SK-N-SH treated with all-trans-retinoic acid at 6 μM for 48 hours (cell line): ENCODE results near the gene NAPSA.

Source experiments
- ATAC-seq: fragments of 200-7000 bp; cut with Tn5 transposase; 3 replicates; pipeline ENCODE4 v1.9.1; 2020; ENCODE audit warnings: mild to moderate bottlenecking, moderate library complexity
- BACH2 ChIP-seq: fragments of 250-450 bp; sonication (Bioruptor Pico); IDR thresholded peaks from 2 replicates; pipeline ENCODE4 v1.9.0; 2021; ENCODE audit warnings: mild to moderate bottlenecking, borderline replicate concordance
- GLIS3 ChIP-seq: fragments of 250-450 bp; sonication (Bioruptor Pico); IDR thresholded peaks from 2 replicates; pipeline ENCODE4 v1.5.0; 2020; ENCODE audit warnings: mild to moderate bottlenecking, moderate library complexity
- ISL1 ChIP-seq: fragments of 250-450 bp; sonication (Bioruptor Pico); IDR thresholded peaks from 2 replicates; pipeline ENCODE4 v2.1.2; 2022; ENCODE audit warnings: mild to moderate bottlenecking, moderate library complexity
- OSR1 ChIP-seq: fragments of 250-450 bp; sonication (Bioruptor Pico); IDR thresholded peaks from 2 replicates; pipeline ENCODE4 v1.8.0; 2022; ENCODE audit warnings: moderate library complexity, mild to moderate bottlenecking, inconsistent platforms
- PPARA ChIP-seq: fragments of 250-450 bp; sonication (Bioruptor Pico); IDR thresholded peaks from 2 replicates; pipeline ENCODE4 v1.5.0; 2020; ENCODE audit warnings: mild to moderate bottlenecking, borderline replicate concordance
- SNAI2 ChIP-seq: fragments of 250-450 bp; sonication (Bioruptor Pico); IDR thresholded peaks from 2 replicates; pipeline ENCODE4 v1.5.0; 2020; ENCODE audit warnings: mild to moderate bottlenecking, moderate library complexity
- ZFP3 ChIP-seq: fragments of 250-450 bp; sonication (Bioruptor Pico); IDR thresholded peaks from 2 replicates; pipeline ENCODE4 v1.5.0; 2020; ENCODE audit warnings: mild to moderate bottlenecking, moderate library complexity
- ZFP30 ChIP-seq: fragments of 450-650 bp; formaldehyde crosslinking; IDR thresholded peaks from 2 replicates; pipeline ENCODE4 v1.5.0; 2022; ENCODE audit warnings: mild to moderate bottlenecking, moderate library complexity
- ZNF8 ChIP-seq: fragments of 450-650 bp; formaldehyde crosslinking; IDR thresholded peaks from 2 replicates; pipeline ENCODE4 v1.5.0; 2020; ENCODE audit warnings: mild to moderate bottlenecking, moderate library complexity
- TF ChIP-seq, protein P1 (sequence below): fragments of 250-450 bp; sonication (Bioruptor Pico); IDR thresholded peaks from 2 replicates; pipeline ENCODE4 v1.8.0; 2020; ENCODE audit warnings: mild to moderate bottlenecking, moderate library complexity, borderline replicate concordance
- TF ChIP-seq, protein P2 (sequence below): fragments of 250-450 bp; sonication (Bioruptor Pico); IDR thresholded peaks from 2 replicates; pipeline ENCODE4 v1.5.1; 2020; ENCODE audit warnings: low read depth, mild to moderate bottlenecking, moderate library complexity
- TF ChIP-seq, protein P3 (sequence below): fragments of 250-450 bp; sonication (Bioruptor Pico); IDR thresholded peaks from 2 replicates; pipeline ENCODE4 v1.5.1; 2021; ENCODE audit warnings: mild to moderate bottlenecking, moderate library complexity
- TF ChIP-seq, protein P4 (sequence below): fragments of 250-450 bp; sonication (Bioruptor Pico); IDR thresholded peaks from 2 replicates; pipeline ENCODE4 v1.5.0; 2020; ENCODE audit warnings: mild to moderate bottlenecking, moderate library complexity

The NAPSA gene

DNA sequence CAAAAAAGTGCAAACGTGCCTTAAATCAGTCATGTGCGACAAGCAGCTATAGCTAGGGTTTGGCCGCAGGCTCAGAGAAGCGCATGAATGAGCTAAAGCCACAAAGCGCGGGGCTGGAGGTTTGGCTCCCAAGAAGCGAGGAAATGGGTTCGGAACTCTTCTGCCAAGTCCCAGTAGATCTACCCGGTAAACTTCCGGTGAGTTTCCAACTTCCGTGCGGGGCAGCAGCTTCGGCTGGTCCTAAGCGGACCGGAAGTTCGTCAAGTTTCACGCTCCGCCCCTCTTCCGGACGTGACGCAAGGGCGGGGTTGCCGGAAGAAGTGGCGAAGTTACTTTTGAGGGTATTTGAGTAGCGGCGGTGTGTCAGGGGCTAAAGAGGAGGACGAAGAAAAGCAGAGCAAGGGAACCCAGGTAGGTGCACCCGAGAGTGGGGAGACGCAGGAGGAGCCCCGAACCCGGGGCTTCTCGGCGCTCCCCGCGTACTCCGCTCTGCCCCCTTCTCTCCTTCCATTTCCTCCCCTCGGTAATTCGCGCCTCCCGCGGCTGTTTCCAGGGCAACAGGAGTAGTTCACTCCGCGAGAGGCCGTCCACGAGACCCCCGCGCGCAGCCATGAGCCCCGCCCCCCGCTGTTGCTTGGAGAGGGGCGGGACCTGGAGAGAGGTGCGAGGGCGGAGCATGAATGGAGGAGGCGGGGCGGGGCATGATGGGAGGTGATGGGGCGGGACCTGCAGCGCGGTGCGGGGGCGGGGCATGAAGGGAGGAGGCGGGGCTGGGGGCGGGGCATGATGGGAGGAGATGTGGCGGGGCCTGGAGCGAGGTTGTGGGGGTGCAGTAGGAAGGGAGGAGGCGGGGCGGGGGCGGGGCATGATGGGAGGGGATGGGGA lies 11.0 kb upstream of the NAPSA start, which contains the start of gene NR1H2:
Gene NR1H2, plus strand, starts transcription at position 292 of the 885 bp plus-strand sequence. CDS start 1,149 bp downstream, outside the sequence.
- TF ChIP-seq, protein P1, sequence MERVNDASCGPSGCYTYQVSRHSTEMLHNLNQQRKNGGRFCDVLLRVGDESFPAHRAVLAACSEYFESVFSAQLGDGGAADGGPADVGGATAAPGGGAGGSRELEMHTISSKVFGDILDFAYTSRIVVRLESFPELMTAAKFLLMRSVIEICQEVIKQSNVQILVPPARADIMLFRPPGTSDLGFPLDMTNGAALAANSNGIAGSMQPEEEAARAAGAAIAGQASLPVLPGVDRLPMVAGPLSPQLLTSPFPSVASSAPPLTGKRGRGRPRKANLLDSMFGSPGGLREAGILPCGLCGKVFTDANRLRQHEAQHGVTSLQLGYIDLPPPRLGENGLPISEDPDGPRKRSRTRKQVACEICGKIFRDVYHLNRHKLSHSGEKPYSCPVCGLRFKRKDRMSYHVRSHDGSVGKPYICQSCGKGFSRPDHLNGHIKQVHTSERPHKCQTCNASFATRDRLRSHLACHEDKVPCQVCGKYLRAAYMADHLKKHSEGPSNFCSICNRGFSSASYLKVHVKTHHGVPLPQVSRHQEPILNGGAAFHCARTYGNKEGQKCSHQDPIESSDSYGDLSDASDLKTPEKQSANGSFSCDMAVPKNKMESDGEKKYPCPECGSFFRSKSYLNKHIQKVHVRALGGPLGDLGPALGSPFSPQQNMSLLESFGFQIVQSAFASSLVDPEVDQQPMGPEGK (CRISPR knock-in tag) = no peak
- TF ChIP-seq GLIS3 (CRISPR knock-in tag) (no peak), ZFP3 (CRISPR knock-in tag) (0 out of 2 replicates have a peak, but pooled peaks have one; percentile 30), OSR1 (CRISPR knock-in tag) (no peak)
- TF ChIP-seq, protein P2, sequence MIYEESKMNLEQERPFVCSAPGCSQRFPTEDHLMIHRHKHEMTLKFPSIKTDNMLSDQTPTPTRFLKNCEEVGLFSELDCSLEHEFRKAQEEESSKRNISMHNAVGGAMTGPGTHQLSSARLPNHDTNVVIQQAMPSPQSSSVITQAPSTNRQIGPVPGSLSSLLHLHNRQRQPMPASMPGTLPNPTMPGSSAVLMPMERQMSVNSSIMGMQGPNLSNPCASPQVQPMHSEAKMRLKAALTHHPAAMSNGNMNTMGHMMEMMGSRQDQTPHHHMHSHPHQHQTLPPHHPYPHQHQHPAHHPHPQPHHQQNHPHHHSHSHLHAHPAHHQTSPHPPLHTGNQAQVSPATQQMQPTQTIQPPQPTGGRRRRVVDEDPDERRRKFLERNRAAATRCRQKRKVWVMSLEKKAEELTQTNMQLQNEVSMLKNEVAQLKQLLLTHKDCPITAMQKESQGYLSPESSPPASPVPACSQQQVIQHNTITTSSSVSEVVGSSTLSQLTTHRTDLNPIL (CRISPR knock-in tag) = peak; percentile 24; the same call in 1 of the 2 replicates
- TF ChIP-seq, protein P3, sequence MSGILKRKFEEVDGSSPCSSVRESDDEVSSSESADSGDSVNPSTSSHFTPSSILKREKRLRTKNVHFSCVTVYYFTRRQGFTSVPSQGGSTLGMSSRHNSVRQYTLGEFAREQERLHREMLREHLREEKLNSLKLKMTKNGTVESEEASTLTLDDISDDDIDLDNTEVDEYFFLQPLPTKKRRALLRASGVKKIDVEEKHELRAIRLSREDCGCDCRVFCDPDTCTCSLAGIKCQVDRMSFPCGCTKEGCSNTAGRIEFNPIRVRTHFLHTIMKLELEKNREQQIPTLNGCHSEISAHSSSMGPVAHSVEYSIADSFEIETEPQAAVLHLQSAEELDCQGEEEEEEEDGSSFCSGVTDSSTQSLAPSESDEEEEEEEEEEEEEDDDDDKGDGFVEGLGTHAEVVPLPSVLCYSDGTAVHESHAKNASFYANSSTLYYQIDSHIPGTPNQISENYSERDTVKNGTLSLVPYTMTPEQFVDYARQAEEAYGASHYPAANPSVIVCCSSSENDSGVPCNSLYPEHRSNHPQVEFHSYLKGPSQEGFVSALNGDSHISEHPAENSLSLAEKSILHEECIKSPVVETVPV (CRISPR knock-in tag) = peak; percentile 53; the same call in 1 of the 2 replicates
- ATAC-seq = peak; percentile 95

DNA sequence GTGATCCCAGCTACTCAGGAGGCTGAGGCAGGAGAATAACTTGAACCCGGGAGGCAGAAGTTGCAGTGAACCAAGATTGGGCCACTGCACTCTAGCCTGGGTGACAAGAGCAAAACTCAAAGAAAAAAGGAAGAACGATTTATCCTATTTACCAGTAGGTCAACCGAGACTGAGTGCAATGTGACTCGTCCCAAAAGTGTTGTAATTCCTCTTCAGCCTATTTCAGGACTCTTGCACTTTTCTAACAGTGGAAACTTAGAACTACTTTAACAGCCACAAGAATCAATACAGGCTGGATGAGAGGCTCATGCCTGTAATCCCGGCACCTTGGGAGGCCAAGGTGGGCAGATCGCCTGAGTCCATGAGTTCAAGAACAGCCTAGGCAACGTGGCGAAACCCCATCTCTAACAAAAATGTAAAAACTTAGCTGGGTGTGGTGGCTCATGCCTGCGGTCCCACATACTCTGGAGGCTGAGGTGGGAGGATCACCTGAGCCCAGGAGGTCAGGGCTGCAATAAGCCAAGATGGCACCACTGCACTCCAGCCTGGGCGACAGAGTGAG lies 6.6 kb upstream of the NAPSA start:
- TF ChIP-seq, protein P3 (CRISPR knock-in tag) = no peak
- no peak for ATAC-seq

DNA sequence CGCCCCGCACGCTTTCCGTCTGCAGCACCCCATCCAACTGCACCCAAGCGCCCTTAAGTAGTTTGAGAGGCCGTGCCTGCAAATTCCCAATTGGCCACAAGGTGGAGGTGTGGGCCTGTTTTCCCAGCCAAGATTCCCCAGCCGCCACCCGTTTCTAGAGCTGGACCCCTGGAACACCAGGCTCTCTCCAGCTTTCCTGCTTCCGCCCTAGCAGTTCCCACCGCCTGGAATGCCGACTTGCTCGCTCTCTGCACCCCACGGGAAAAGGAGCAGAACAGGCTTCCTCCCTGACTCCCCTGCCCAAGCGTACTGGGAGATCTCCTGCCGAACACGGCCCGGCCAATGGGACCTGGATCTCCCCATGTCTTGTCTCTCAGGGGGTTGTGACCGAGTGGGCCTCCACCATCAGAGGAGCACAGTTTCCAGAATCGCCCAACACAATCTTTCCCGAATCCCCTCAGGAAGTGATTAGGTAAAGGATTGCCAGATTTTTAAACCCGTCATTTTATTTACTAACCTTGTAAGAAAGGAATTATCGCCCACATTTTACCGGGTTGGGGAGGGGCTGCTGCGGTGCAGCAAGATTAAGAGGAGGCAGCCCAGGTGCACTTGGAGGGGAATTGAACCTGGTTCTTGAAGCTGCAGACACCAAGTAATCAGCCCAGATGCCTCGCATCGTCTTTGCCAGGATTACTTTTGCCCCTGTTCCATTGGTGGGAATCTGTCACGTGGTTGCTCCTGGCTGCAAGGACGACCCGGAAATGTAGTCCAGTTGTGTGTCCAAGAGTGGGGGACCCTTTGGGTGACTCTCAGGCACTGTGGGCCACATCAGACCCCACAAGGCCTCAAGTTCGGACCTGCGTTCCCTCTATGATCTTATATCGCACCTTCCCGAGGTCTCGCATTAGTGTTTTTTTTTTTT lies 3.5 kb upstream of the NAPSA start:
- no peak for TF ChIP-seq ISL1 (CRISPR knock-in tag)
- no peak for TF ChIP-seq OSR1 (CRISPR knock-in tag)
- TF ChIP-seq, protein P4, sequence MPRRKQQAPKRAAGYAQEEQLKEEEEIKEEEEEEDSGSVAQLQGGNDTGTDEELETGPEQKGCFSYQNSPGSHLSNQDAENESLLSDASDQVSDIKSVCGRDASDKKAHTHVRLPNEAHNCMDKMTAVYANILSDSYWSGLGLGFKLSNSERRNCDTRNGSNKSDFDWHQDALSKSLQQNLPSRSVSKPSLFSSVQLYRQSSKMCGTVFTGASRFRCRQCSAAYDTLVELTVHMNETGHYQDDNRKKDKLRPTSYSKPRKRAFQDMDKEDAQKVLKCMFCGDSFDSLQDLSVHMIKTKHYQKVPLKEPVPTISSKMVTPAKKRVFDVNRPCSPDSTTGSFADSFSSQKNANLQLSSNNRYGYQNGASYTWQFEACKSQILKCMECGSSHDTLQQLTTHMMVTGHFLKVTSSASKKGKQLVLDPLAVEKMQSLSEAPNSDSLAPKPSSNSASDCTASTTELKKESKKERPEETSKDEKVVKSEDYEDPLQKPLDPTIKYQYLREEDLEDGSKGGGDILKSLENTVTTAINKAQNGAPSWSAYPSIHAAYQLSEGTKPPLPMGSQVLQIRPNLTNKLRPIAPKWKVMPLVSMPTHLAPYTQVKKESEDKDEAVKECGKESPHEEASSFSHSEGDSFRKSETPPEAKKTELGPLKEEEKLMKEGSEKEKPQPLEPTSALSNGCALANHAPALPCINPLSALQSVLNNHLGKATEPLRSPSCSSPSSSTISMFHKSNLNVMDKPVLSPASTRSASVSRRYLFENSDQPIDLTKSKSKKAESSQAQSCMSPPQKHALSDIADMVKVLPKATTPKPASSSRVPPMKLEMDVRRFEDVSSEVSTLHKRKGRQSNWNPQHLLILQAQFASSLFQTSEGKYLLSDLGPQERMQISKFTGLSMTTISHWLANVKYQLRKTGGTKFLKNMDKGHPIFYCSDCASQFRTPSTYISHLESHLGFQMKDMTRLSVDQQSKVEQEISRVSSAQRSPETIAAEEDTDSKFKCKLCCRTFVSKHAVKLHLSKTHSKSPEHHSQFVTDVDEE (CRISPR knock-in tag) = no peak
- TF ChIP-seq, protein P3 (CRISPR knock-in tag) = no peak
- no peak for TF ChIP-seq SNAI2 (CRISPR knock-in tag)
- TF ChIP-seq ZFP3 (CRISPR knock-in tag) = no peak
- TF ChIP-seq ZNF8 = no peak
- no peak for TF ChIP-seq GLIS3 (CRISPR knock-in tag)
- no peak for TF ChIP-seq PPARA (CRISPR knock-in tag)
- TF ChIP-seq ZFP30 (CRISPR knock-in tag) = no peak
- no peak for TF ChIP-seq BACH2
- ATAC-seq = peak; percentile 95
